Measurements from ENCODE around the gene HECTD4. TPM values are rescaled to one million over a fixed set of nuclear protein-coding genes. Genes with fewer than 3 reads are reported as not detected.
"Not testable (repeated sequence)": the region's sequence is repeated elsewhere in the genome, so short reads cannot be mapped to it uniquely, and the experiment has no call there.

HECTD4 gene
- total RNA-seq, 1 donor from 2014 or later, result 45.9 TPM

DNA sequence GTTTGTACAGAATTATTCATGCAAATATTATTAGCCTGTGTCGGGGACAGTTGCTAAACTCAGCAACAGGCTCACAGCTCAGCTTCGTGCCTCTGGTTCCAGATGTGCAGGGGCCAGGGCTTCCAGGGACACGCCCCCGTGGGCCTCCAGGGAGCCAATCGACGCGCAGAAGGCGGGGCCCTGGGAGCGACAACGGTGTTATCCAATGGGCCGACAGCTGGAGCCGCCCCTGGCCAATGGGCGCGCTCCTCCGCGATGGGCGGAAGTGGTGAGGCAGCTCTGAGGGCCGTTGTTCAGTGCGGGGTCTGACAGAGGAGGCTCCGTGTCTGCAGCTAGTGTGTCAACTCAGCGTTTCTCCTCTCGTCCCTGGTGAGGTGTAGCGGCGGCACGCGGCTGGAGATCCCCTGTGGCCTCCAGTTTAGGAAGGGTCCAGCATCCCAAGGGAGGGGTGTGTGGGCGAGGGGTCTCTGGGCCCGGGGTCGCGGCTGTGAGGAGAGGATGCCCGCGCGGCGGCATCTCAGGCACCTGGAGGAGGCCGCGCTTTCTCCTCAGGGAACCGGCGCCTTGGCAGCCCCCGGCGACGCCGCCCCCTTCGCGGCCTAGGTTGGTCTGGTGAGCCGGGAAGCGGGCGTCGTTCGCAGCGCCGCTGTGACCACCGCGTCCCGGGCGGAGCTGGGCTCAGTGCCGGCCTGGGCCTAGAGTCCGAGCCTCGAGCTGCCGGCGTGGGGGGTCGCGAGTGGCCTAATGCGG lies 256.8 kb downstream of the HECTD4 start, which contains the start of gene TRAFD1:
TSS of gene TRAFD1 (plus strand) at position 311 of the 750 bp plus-strand sequence. CDS start 4,963 bp downstream, outside the sequence.
- intact Hi-C loops (cut with micrococcal nuclease), result loop anchor here (1.0 kb wide), 3 partner anchors 16 to 284 kb away; partner anchors contain the start of genes ERP29, RPL6 and TMEM116

DNA sequence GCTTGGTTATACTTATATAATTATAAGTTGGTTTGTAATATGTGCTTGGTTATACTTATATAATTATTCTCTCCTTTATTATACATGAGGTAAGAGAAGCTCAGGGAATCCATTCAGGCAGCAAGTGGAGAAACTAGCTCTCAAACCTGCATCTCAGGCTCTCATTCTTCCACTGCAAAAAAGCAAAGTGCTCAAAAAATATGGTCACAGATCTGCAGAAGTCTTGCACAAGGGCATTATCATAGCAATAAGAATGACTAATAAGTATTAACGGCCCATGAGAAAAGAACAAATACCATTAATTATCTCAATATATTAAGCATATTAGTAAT lies 257.3 kb downstream of the HECTD4 start:
- intact Hi-C loops (cut with micrococcal nuclease), result loop anchor here (1.0 kb wide), 3 partner anchors 16 to 284 kb away; partner anchors contain the start of genes ERP29, RPL6 and TMEM116

DNA sequence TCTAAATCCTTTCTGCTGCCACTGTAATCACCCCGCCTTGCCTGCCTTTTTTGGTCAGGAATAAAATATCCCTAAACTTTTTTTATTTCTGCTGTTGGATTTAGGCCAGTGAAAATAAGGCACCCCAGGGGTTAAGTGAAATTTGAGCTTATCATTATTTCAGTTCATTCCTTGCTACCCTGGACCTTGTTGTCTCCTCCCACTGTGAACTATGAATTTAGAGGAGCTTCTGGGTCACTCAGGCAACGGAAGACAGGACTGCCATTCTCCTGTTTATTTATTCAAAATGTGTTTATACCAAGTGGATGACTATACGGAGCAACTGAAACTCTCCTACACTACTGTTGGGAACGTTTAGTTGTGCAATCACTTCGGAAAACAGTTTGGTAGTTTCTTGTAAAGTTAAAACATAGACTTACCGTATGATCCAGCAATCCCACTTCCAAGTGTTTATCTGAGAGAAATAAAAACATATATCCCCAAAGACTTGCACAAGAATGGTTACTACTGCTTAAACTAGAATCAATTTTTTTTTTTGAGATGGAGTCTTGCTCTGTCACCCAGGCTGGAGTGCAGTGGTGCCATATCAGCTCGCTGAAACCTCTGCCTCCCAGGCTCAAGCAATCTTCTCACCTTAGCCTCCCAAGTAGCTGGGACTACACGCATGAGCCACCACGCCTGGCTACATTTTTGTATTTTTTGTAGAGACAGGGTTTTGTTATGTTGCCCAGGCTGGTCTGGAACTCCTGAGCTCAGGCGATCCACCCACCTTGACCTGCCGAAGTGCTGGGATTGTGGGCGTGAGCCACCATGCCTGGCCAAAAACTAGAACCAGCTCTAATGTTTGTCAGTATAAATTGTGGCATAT lies 259.2 kb downstream of the HECTD4 start:
- intact Hi-C loops (cut with micrococcal nuclease), result no loop called here

GRCh38 chr12:112121780-112122565 lies 260.3 kb downstream of the HECTD4 start:
- intact Hi-C loops (cut with micrococcal nuclease), result no loop called here

- intact Hi-C loops (cut with micrococcal nuclease), result no loop called here
Measured at GRCh38 chr12:112117685-112118084, 264.5 kb downstream of the HECTD4 start.

- intact Hi-C loops (cut with micrococcal nuclease), result no loop called here
Measured at GRCh38 chr12:112116232-112117060, 265.8 kb downstream of the HECTD4 start.

- intact Hi-C loops (cut with micrococcal nuclease), result no loop called here
Measured at GRCh38 chr12:112115259-112116045, 266.8 kb downstream of the HECTD4 start.

- intact Hi-C loops (cut with micrococcal nuclease), result no loop called here
Measured at GRCh38 chr12:112112409-112113133, 269.7 kb downstream of the HECTD4 start.

DNA sequence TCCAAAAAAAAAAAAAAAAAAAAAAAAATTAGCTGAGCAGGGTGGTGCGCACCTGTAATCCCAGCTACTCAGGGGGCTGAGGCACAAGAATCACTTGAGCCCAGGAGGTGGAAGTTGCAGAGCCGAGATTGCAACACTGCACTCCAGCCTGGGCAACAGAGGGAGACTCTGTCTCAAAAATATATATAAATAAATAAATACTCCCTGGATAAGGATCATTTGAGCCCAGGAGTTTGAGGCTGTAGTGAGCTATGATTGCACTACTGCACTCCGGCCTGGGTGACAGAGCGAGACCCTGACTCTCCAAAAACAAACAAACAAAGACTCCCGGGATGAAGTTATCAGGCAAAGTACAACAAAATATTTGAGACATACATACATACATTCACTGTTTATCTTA lies 270.3 kb downstream of the HECTD4 start:
- intact Hi-C loops (cut with micrococcal nuclease), result no loop called here

DNA sequence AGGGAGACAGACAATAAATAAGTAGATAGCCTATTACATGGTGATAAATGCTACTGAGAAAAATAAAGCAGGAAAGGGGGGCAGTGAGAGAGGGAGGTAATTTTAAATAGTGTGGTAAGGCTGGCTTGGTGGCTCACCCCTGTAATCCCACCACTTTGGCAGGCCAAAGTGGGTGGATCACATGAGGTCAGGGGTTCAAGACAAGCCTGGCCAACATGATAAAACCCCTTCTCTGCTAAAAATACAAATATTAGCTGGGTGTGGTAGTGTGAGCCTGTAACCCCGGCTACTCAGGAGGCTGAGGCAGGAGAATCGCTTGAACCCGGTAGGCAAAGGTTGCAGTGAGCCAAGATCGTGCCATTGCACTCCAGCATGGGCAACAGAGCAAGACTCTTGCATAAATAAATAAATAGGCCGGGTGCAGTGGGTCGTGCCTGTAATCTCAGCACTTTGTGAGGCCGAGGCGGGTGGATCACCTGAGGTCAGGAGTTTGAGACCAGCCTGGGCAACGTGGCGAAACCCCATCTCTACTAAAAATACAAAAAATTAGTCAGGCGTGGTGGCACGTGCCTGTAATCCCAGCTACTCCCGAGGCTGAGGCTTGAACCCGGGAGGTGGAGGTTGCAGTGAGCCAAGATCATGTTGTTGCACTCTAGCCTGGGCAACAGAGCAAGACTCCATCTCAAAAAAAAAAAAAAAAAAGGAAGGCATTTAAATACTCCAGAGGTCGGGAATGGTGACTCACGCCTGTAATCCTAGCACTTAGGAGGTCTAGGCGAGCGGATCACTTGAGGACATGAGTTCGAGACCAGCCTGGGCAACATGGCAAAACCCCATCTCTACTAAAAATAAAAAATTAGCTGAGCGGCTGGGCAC lies 271.2 kb downstream of the HECTD4 start:
- intact Hi-C loops (cut with micrococcal nuclease), result not testable (repeated sequence)

Other genes with a start within 250 kb of the HECTD4 start
- 1,174 and 1,185 TPM in 2 replicates for gene RPL6, start 27.2 kb upstream of the HECTD4 start, total RNA-seq
- 100 TPM in 2 replicates for gene PTPN11, start 36.5 kb upstream of the HECTD4 start, total RNA-seq

Data from T-helper 2 cell treated with Interferon-gamma antibody and Interleukin-4, amounts not matched to agents 100 ng/mL and 5 ng/mL, for 36 hours (primary cell).